Nucleus accumbens (tissue), 56 donors: ENCODE data around the gene TIAM2.

Source experiments
- DNase-seq, 56 donors: peaks; one replicate each; lab custom pipeline; 2025; lab: John Stamatoyannopoulos, UW

Gene TIAM2

DNA sequence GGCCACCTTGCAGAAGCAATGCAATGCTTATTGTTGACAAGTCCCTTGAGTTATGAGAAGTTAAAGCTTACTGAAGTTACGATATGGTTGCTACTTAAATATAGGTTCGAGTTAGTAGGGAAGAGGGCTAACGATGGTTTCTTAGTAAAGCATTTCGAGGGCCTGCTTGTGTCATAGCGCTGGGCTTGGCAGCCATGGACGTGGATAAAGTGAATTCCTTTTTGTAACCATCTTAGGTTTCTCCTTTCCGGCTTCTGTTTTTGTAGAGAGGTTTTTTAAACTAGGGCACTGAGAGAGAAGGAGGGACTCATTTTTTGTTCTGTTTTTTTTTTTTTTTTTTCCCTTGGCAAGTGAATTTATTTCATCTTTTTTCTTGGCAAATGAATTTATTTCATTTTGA is 27.6 kb downstream of the TIAM2 start:
- DNase-seq: no peak

DNA sequence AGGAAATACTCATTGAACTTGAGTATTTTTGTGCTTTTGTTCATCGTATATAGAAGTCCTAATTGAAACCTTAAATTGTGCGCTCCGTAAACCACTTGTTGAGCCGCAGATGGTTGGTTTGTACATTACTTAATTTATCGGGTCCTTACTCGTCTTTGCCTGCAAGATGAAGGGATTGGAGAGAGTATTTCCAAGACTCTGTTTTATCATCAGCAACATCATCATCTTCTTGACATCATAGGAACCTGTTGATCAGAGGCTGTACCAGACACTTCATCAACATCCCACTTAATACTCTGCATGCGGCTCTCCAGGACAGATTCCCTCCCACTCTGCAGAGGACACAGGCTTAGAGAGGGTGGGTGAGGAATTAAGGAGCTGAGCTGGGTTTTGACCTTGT is 28.6 kb downstream of the TIAM2 start:
- no peak for DNase-seq

DNA sequence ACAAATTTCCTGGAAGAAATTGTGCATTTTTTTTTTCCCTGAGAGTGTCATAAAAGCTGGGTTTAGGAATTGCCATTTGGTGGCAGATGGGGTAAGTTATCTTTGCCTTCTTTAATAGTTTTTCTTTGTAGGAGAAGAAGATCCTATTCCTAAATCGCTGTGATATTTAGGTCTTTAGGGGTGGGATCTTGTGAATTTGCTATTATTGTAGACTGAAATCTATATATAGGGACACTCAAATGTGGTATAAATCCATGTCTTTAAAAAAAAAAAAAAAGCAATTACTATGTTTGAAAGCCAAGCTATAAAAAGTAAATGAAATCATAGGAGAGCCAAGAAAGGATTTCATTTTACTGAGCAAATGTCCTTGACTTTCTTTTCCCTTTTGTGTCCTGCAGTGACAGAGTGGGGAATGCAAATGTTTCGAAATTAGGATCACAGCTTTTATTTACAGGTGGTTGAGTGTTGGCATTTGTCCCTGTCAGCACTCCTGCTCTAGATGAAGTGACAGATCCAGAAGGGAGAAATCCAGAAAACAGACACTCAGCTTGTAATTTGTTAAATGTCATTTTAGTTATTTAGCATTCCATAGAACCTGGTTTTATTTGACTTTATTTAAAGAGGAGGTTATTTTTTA is 29.4 kb downstream of the TIAM2 start:
- DNase-seq: no peak

DNA sequence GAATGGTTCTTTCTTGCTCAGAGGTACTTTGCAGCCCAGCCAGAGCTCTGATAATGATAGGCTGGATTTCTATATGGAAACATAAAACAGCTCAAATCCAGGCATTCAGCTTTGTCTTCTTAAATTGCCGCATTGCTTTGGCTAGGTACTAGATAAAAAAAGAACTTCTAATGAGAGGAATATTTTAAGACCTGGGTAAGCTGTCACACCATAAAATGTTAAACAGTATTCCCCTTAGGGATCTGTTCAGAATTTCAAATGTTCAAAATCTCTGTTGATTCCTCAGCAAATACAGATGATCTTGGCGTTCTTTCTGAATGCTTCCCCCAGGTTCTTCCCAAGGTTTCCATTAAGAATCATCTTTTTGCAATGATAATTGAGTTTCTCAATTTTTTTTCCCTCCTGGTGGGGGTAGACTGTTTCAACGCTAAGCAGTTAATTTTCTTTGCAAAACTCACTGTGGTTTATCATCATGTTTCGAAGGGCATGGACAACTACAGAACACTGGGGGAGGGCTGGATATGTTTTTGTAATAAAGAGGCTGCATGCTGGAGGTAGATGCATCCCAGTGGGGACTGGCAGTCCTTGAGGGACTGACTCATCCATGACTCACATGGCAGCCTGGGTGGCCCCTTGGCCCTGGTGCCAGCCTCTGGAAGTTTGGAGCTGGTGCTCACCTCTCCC is 31.0 kb downstream of the TIAM2 start:
- peak in 7 of 56 donors; percentile 2 to 19 (median 4) for DNase-seq

DNA sequence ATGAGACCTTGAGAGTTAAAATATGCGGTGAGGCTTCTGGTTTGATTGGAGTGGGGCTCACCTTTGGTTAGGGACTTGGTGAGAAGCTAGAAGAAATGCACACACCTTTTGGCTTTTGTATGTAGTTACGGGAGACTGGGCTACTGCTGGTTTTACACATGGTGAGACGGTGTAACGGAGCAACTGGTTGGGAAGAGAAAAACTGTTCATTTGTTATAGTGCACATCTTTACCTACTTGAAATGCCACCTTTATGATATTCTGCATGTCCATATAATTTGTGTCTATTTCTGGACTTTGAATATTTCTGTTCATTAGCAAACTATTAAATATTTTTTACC is 31.6 kb downstream of the TIAM2 start:
- DNase-seq: no peak

DNA sequence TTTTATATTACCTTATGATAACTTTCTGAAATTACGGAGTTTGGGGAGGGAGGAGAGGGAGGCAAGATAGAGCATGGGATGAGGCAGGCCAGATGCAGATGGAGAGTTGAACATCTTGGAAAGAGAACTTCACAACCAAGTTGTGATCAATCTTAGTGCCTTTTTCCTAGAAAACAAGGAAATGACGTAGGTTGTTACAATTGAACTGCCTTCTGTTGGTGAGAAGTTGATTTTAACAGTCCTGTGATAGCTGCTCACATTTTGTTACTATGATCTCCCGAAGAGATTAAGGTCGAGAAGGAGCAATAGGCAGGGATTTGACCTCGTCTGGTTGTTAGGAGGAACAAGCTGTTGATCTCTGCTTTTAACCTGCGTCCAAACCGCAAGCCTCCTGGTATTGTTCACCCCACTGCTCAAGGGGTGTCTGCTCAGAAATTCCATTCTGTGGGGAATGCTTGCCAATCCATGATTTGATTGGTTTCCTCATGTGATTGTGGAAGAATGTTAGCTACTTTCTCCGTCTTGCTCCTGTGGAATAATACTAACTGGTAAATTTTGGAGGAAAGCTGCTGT is 35.1 kb downstream of the TIAM2 start:
- no peak for DNase-seq

DNA sequence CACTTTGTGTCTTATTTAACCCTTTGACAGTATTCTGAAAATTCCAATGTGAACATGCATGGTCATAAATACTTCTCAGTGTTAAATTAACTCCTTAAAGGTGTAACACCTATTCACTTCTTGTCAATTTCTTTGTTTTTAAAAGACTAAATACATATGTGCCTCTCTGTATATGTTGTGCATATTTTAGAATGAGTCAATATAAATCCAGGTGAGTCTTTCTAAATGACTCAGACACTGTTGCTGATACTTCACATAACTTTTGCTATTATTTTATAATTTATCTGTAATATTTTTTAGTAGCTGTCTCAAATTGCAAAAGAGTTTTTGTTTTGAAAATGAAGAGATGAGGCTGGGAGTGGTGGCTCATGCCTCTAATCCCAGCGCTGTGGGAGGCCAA is 36.0 kb downstream of the TIAM2 start:
- no peak for DNase-seq

DNA sequence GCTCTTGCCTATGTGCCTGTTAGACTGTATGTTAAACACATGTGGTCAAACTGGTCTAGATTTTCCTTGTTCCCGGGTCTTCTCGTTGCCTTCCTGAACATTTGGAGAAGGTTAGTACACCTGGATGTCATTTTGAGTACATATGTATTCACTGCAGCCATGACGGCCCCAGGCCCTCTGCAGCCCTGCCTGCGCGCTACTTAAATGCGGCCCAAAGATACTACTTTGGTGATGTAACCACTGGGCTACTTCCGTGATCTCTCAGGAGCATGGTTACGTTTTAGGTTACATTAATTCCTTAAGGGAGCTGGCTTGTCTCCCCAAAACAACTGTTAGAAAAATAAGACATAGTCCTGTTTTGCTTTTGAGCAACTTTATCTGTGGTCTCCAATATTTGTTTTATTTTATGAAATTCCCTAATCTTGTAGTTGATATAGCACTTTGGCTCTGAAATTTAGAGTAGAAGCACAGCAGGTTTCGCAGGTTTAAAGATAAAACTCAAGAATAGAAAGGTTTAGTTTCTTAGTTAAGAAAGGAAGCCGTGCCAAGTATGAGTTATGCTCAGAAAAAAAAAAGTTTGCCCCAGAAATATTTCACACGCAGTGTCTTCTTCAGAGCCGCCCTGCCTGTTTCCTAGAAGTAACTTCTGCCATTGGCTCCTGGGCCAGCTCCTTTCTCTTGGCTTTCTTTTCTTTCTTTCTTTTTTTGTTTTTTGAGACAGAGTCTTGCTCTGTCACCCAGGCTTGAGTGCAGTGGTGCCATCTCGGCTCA is 38.1 kb downstream of the TIAM2 start:
- DNase-seq: no peak

DNA sequence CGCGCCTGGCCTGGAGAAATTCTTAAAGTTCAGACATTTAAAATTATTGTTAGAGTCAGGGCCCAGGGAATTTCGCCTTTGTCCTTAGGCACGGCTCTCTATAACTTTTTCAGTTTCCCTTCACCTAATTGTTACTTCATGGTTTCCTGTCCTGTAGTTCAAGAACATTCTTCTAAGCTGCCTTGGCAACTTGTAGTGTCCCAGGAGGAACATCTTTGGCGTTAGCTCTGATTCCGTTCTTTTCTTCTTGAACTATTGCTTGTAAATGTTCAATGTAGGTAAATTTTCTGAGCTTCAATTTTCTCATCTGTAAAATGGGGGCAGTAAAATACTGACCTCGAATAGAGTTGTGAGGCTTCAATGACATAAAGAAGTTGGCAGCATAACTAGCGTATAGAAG is 41.8 kb downstream of the TIAM2 start:
- no peak for DNase-seq

DNA sequence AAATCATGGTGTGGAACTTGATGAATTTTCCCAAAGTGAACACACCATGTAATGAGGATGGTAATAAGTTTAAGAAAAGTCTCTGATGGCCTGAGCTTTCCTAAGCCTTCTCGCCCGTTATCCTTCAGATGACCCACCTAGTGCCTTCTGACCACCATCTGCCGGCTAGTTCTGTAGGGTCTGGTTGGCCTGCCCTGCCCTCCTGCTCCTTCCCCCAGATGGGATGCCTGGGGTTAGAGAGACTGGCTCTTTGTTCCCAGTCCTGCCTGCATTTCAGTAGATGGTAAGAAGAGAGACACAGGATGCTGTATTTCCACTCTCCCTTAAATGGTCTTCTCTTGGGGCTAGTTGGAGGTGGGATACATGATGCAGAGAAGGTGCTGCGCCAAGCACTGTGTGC is 43.0 kb downstream of the TIAM2 start:
- no peak for DNase-seq

DNA sequence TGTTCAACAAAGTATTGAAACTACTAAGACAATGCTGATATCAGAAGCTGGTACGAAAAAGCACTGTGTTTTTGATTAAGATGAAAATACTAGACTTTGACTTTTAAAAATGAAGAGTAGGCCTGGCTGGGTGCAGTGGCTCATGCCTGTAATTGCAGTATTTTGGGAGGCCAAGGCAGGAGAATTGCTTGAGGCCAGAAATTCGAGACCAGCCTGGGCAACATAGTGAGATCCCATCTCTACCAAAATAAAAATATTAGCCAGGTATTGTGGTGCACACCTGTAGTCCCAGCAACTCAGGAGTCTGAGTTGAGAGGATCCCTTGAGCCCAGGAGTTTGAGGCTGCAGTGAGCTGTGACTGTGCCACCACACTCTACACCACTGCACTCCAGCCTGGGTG is 43.4 kb downstream of the TIAM2 start:
- DNase-seq: no peak

DNA sequence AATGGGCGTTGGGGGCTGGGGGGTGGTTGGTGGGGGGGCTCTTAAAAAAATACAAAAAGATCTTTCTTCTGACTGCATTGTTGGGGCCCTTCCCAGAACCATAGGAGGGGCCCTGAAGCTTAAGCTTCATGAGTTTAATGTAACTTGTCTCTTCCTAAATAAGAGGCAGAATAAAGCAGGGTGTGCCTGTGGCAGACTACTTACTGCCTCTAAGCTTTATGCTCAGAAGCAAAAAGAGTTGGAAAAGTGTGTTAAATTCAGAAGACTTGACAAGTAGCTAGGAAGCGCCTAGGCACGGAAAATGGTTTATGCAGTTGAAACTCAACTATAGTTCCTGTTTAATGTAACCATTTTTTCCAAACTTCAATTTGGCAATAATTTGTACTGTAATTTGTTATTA is 44.5 kb downstream of the TIAM2 start:
- DNase-seq: no peak

DNA sequence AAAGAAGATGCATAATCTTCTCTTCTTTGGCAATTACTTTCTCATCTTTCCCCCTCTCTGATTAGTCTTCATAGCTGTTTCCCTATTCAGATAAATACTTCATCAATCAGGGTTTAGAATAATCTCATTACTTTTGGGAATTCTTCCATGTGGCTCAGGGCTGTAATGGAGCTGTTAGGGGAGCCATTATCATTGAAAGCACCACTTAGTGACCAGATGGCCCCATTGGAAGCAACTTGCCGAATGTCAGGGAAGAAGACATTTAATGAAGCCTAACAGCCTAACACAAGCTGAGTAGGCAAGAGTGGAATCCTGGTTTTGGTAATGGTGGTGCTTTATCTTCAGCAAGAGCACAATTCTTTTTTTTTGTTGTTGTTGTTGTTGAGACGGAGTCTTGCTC is 45.0 kb downstream of the TIAM2 start:
- DNase-seq: no peak

DNA sequence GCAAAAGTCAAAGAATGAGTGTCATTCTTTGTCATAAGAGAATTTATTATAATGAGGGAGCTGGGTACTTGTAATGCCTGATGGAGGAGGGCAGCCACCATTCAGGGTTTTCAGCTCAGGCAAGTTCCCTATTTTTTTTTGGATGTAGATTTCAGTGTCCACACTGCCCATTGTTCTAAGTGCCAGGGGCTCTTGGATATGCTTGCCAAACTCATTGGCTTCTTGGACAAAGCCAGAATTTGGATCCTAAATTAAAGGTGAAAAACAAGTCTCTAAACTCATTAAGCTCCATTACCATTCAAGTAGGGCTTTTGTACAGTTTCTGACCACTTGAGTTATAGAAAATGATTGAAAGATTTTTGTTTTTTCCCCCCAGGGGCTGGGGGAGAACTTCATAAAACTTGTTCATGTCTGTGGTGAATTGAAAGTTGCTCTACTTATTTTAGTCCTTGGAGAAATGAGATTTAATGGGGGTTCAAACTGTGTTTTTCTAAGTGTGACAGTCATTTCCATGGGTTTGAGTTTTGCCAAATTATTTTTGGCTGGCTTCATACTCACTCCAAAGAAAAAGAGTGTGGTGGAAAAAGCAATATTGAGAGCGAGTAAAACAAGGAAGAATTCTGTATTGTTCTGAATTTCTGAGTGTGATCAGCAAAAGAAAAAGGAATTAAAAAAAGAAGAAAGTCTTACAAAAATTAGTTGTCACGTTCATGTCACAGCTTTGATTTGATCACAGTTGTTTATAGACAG is 46.0 kb downstream of the TIAM2 start:
- DNase-seq: peak in 3 of 56 donors; percentile 3 to 9 (median 3)

DNA sequence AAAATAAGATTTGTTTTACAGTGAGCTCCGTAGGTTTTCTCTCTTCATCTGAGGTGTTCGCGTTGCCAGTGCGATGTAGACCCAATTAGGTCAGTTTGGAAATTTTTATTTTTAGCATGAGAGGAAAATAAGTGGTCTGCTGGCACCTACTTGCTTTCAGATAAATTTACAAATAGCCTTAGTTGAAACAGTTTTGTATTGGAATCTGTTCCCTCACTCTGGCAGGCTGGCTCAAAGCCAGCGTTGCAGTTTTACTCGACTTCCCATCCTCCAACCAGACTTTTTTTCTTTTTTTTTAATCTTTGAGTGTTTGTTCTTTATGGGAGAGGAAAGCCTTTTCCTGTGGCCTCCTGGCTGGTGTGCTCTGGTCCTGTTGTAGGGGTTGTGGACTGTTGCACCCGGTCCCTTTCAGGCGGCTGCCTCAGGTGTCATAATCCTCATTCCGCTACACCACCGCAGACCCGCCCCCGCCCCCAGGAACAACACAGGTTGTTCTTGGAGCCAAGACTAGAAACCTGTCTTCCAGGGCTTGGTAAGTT is 46.7 kb downstream of the TIAM2 start:
- DNase-seq: peak in 1 of 56 donors; percentile 2

DNA sequence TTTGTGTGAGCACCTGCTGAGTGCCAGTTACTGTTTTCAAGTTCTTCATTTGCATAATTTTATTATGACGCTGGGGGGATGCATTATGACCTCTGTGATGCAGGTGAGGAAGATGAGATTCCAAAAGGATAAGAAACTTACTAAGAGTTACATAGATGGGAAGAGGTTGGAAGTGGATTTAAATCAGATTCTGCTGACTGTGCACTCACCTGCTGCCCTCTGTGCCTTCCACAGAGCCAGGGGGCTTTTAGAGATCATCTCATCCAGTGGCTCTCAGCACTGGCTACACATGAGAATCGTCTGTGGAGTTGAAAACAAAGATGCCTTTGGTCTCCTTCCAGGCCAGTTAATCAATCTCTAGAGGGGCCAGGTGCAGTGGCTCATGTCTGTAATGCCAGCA is 47.9 kb downstream of the TIAM2 start:
- no peak for DNase-seq

DNA sequence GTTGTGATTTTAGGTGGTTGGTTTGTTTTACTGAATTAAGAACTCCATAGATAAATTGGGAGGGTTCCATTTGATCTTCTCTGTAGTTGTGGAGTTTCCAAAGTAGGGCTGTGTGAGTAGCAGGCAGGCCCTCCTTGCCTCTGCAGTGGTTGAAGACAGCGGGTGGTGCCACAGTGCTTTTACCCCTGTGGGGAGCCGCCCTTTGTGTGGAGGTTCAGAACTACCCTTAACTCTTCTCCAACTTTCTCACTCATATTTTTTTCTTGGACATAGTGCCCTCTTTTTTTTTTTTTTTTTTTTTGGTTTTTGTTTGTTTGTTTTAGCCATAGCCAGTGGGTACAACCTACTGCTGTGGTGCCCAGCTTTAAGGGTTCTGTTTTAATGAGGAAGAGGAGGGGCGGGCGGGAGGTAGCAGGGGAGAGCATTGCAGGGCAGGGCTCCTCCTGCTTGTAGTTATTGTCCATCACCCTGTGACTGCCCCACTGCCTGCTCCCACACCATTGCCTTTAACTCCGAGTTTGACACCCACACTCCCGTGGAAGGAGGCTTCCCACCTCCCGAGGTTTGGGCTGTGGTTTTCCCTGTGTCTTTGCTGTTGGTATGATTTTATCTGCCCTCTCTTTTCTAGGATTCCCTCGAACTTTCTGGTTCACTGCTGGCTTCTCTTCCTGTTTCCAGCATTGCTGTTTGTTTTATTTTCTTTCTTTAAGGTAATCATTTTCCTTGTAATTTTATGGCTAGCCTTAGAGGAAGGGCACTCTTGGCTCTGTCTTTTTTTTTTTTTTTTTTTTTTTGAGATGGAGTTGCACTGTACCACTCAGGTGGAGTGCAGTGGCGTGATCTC is 50.7 kb downstream of the TIAM2 start:
- no peak for DNase-seq

DNA sequence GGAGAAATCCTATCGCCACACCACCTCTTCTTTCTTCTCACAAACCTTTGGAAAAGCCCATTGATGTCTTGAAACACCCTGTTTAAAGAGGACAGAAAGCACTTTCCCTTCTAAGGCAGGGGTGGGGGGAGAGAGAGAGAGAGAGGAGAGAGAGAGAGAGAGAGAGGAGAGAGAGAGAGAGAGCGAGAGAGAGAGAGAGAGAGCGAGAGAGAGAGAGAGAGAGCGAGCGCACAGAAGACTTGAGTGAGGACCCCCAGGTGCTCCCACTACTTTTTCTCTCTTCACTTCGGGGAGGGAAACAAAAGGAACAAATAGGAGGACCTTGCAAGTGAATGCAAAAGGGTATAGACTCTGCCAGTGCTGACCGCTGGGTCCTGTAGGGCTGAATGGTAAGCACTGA is 52.4 kb downstream of the TIAM2 start:
- no peak for DNase-seq

DNA sequence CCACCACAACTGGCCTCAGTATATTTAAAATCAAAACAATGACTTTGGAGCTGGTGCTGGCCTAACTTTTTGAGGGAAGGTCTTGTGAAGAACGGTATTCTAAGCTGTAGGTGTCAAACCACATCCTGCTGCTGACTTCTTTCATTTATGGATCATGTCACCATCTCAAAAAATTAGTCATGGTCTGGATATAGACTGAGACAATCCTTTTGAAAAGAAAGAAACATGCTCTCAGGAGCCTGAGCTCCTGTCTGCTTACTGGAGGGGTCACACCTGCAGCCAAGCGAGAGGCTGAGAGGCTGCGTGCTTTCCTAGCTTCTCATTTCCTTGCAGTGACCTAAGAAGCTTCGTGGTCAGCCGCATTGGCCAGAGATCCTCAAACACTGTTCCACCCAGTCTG is 55.2 kb downstream of the TIAM2 start:
- DNase-seq: no peak
